OCI-LY1 (cell line): Measurements from ENCODE around the gene PEF1.

Experiments
- H2AFZ ChIP-seq: fragments of 200-600 bp; sonication (generic), shearing (Covaris generic); 2 replicates; pipeline ENCODE4 v1.6.0; 2014; ENCODE audit warnings: antibody characterized with exemption, mild to moderate bottlenecking, low read length
- H3F3A ChIP-seq: fragments of 200-600 bp; sonication (generic), shearing (Covaris generic); 2 replicates; pipeline ENCODE4 v1.6.0; 2014; ENCODE audit warnings: mild to moderate bottlenecking, antibody characterized with exemption, low read length, moderate library complexity; ENCODE audit not compliant: insufficient read depth
- H3K27ac ChIP-seq: fragments of 200-600 bp; sonication (generic); 2 replicates; pipeline ENCODE4 v1.5.1; 2014; ENCODE audit warnings: low read length, mixed run types, mild to moderate bottlenecking, low read depth; ENCODE audit not compliant: poor library complexity, severe bottlenecking
- H3K27me3 ChIP-seq: fragments of 200-600 bp; sonication (generic); 2 replicates; pipeline ENCODE4 v1.6.0; 2014; ENCODE audit warnings: antibody characterized with exemption, mild to moderate bottlenecking, low read length, moderate library complexity; ENCODE audit not compliant: insufficient read depth
- H3K36me3 ChIP-seq: fragments of 200-600 bp; sonication (generic); 2 replicates; pipeline ENCODE4 v1.6.1; 2014; ENCODE audit warnings: mild to moderate bottlenecking, antibody characterized with exemption, low read length, moderate library complexity, mixed read lengths; ENCODE audit not compliant: insufficient read depth
- H3K4me1 ChIP-seq: fragments of 200-600 bp; sonication (generic); 2 replicates; pipeline ENCODE4 v1.5.1; 2014; ENCODE audit warnings: mild to moderate bottlenecking, low read length, moderate library complexity; ENCODE audit not compliant: insufficient read depth, severe bottlenecking
- H3K4me2 ChIP-seq: fragments of 200-600 bp; sonication (generic), shearing (Covaris generic); 2 replicates; pipeline ENCODE4 v1.6.1; 2014; ENCODE audit warnings: low read length
- H3K4me3 ChIP-seq: fragments of 200-600 bp; sonication (generic); 2 replicates; pipeline ENCODE4 v1.5.1; 2014; ENCODE audit warnings: low read length, low read depth, mild to moderate bottlenecking, mixed read lengths; ENCODE audit not compliant: poor library complexity, severe bottlenecking
- H3K79me2 ChIP-seq: fragments of 200-600 bp; shearing (Covaris generic); 2 replicates; pipeline ENCODE4 v1.6.1; 2016; ENCODE audit warnings: mixed run types, low read length, mixed read lengths; ENCODE audit not compliant: insufficient read depth
- H3K9ac ChIP-seq: fragments of 200-600 bp; sonication (generic), shearing (Covaris generic); 2 replicates; pipeline ENCODE4 v1.6.1; 2014; ENCODE audit warnings: mild to moderate bottlenecking, low read length, mixed read lengths
- H3K9me2 ChIP-seq: fragments of 200-600 bp; sonication (generic), shearing (Covaris generic); 2 replicates; pipeline ENCODE4 v1.6.1; 2014; ENCODE audit warnings: low read depth, mild to moderate bottlenecking, low read length, mixed read lengths
- H3K9me3 ChIP-seq: fragments of 200-600 bp; shearing (Covaris generic); 2 replicates; pipeline ENCODE4 v1.6.1; 2014; ENCODE audit warnings: low read length, mixed read lengths
- H4K20me1 ChIP-seq: fragments of 200-600 bp; sonication (generic), shearing (Covaris generic); 2 replicates; pipeline ENCODE4 v1.6.0; 2016; ENCODE audit warnings: mild to moderate bottlenecking, low read length; ENCODE audit not compliant: insufficient read depth
- CTCF ChIP-seq: fragments of 200-600 bp; sonication (generic), shearing (Covaris generic); IDR thresholded peaks from 2 replicates; pipeline ENCODE4 v1.5.1; 2017; ENCODE audit warnings: mild to moderate bottlenecking, antibody characterized with exemption, low read length, moderate library complexity, mixed read lengths
- EZH2 ChIP-seq: fragments of 200-600 bp; sonication (generic), shearing (Covaris generic); IDR thresholded peaks from 2 replicates; pipeline ENCODE4 v1.8.0; 2017; ENCODE audit warnings: borderline replicate concordance, mixed run types, mild to moderate bottlenecking, antibody characterized with exemption, low read length, moderate library complexity, mixed read lengths

The PEF1 gene

GRCh38 chr1:31669786-31670592, 25.3 kb upstream of the PEF1 start:
- H2AFZ ChIP-seq = no peak overlapping the region
- no peak overlapping the region for H3K9ac ChIP-seq
- H3K4me1 ChIP-seq = no peaks in the 10 kb centered on the region
- no peaks in the 10 kb centered on the region for H3K36me3 ChIP-seq
- H3F3A ChIP-seq = no peaks in the 10 kb centered on the region
- H3K9me3 ChIP-seq = no peaks in the 10 kb centered on the region
- peak; percentile 41 for TF ChIP-seq CTCF
- TF ChIP-seq EZH2 = no peak
- no peak overlapping the region for H3K27ac ChIP-seq
- H3K27me3 ChIP-seq = 0 out of 2 replicates have a peak, but pooled peaks cover 9% of the 10 kb centered on the region
- no peaks in the 10 kb centered on the region for H3K79me2 ChIP-seq
- no peak overlapping the region; the same call in 1 of the 2 replicates for H3K4me2 ChIP-seq
- H3K4me3 ChIP-seq = no peak overlapping the region
- H4K20me1 ChIP-seq = no peaks in the 10 kb centered on the region
- no peaks in the 10 kb centered on the region for H3K9me2 ChIP-seq

DNA sequence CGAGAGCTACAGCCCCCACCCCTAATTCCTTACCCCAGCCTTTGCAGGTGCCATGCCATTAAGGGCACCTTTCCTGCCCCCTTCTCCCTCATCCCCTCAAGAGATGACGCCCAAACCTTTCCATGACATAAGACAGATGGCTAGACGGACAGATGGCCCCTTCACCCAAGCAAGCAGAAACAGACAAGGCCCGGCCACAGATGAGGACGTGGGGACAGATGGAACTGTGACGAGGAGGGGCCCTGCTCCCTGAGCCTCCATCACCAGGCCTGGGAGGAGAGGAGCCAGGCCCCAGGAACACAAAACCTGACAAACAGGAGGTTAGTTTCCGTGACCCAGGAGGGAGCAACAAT, 24.7 kb upstream of the PEF1 start:
- Histone ChIP-seq H3F3A (no peaks in the 10 kb centered on the region), H3K27me3 (0 out of 2 replicates have a peak, but pooled peaks cover 9% of the 10 kb centered on the region), H3K9me3 (no peaks in the 10 kb centered on the region), H2AFZ (no peak overlapping the region), H3K9ac (no peak overlapping the region), H4K20me1 (no peaks in the 10 kb centered on the region), H3K4me2 (no peak overlapping the region), H3K36me3 (no peaks in the 10 kb centered on the region), H3K4me3 (no peak overlapping the region), H3K27ac (no peak overlapping the region), H3K9me2 (no peaks in the 10 kb centered on the region), H3K4me1 (no peaks in the 10 kb centered on the region), H3K79me2 (no peaks in the 10 kb centered on the region)
- TF ChIP-seq CTCF = no peak
- no peak for TF ChIP-seq EZH2

DNA sequence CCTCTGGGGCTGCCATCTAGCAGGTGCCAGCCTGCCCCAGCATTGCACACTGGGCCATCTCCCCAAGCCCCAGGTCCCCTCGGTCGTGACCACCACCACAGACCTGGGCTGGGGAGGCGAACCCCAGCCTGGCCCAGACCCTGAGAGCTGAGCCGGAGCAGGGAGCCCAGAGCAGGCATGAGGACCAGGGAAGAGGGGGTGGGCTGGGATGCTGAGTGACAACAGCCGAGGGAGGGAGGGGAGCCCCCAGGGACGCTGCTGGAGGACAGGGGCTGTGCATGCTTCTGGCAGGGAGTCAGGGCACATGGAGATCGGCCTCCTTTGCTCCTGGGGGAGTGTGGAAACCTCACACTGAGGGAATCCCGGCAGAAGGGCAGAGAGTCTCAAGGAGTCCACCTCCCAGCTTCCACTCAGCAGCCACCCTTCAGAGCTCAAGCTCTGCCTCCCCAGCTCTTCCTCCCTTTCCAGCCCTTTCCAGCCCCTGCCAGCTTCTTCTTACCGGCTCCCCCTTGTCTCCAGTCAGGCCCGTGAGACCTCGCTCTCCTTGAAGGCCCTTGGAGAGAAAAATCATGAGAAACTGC, 23.7 kb upstream of the PEF1 start:
- no peak for TF ChIP-seq EZH2
- no peak for TF ChIP-seq CTCF
- no peak overlapping the region for H3K27ac ChIP-seq

More for the DNA sequence above, 23.7 kb upstream of the PEF1 start:
- no peak overlapping the region for H2AFZ ChIP-seq
- H3K9me2 ChIP-seq = no peaks in the 10 kb centered on the region
- no peak overlapping the region for H3K4me2 ChIP-seq
- H3K36me3 ChIP-seq = no peaks in the 10 kb centered on the region
- no peaks in the 10 kb centered on the region for H3K4me1 ChIP-seq
- H3F3A ChIP-seq = no peaks in the 10 kb centered on the region
- no peak overlapping the region for H3K4me3 ChIP-seq
- no peaks in the 10 kb centered on the region for H4K20me1 ChIP-seq
- H3K27me3 ChIP-seq = 0 out of 2 replicates have a peak, but pooled peaks cover 9% of the 10 kb centered on the region
- H3K9ac ChIP-seq = no peak overlapping the region
- no peaks in the 10 kb centered on the region for H3K79me2 ChIP-seq
- no peaks in the 10 kb centered on the region for H3K9me3 ChIP-seq
